Measurements from ENCODE around the gene BIVM.
A peak's percentile ranks its signal among the peaks of the same experiment; 100 is the strongest.

Gene BIVM

GRCh38 chr13:102838982-102839381 lies 40.1 kb downstream of the BIVM start:
- Histone ChIP-seq H3K56ac (ENCODE audit: low read length) (no peak overlapping the region), H3K27ac (ENCODE audit: low read depth, low read length) (no peak overlapping the region), H3K4me3 (ENCODE audit: low read length) (no peak overlapping the region), H2BK5ac (ENCODE audit: low read length) (no peak overlapping the region), H3K79me2 (ENCODE audit: control insufficient read depth, insufficient read depth, low read length) (no peaks in the 10 kb centered on the region), H2AK5ac (ENCODE audit: low read length) (no peak overlapping the region), H3K36me3 (ENCODE audit: control insufficient read depth, insufficient read depth, low read length) (no peaks in the 10 kb centered on the region), H2BK15ac (replicated peaks; ENCODE audit: low read depth) (no peak overlapping the region), H3K18ac (ENCODE audit: low read length) (no peak overlapping the region), H3K79me1 (ENCODE audit: low read length) (no peaks in the 10 kb centered on the region), H3K23ac (ENCODE audit: low read length) (no peak overlapping the region), H3K4ac (ENCODE audit: low read depth, low read length) (no peak overlapping the region), H3K4me2 (ENCODE audit: low read length) (no peak overlapping the region), H3K9ac (ENCODE audit: low read length) (no peak overlapping the region), H3K4me1 (ENCODE audit: control insufficient read depth, low read depth, low read length) (no peaks in the 10 kb centered on the region), H2BK120ac (ENCODE audit: low read depth, low read length) (no peak overlapping the region), H3K27me3 (ENCODE audit: insufficient read depth, low read length, poor library complexity) (no peaks in the 10 kb centered on the region), H4K5ac (ENCODE audit: low read length) (no peak overlapping the region), H4K8ac (ENCODE audit: low read depth, low read length) (no peak overlapping the region)
- no CpG with 5 or more reads among the region's 4 CpGs for WGBS (ENCODE audit: extremely low coverage, insufficient coverage, low lambda C conversion rate)
- DNase-seq: no peak

GRCh38 chr13:102839462-102839861 lies 40.5 kb downstream of the BIVM start:
- no peak overlapping the region for H2AK5ac ChIP-seq (ENCODE audit: low read length)
- no peak overlapping the region for H2BK5ac ChIP-seq (ENCODE audit: low read length)
- H3K36me3 ChIP-seq (ENCODE audit: control insufficient read depth, insufficient read depth, low read length): no peaks in the 10 kb centered on the region
- H4K5ac ChIP-seq (ENCODE audit: low read length): no peak overlapping the region
- no peak overlapping the region for H2BK15ac ChIP-seq (replicated peaks; ENCODE audit: low read depth)
- H3K4me3 ChIP-seq (ENCODE audit: low read length): no peak overlapping the region
- no CpG with 5 or more reads among the region's 5 CpGs for WGBS (ENCODE audit: extremely low coverage, insufficient coverage, low lambda C conversion rate)
- no peak overlapping the region for H4K8ac ChIP-seq (ENCODE audit: low read depth, low read length)
- H3K4ac ChIP-seq (ENCODE audit: low read depth, low read length): no peak overlapping the region
- H3K79me2 ChIP-seq (ENCODE audit: control insufficient read depth, insufficient read depth, low read length): no peaks in the 10 kb centered on the region
- no peak overlapping the region for H3K18ac ChIP-seq (ENCODE audit: low read length)
- H3K4me2 ChIP-seq (ENCODE audit: low read length): no peak overlapping the region
- no peak overlapping the region for H3K27ac ChIP-seq (ENCODE audit: low read depth, low read length)
- no peak overlapping the region for H3K23ac ChIP-seq (ENCODE audit: low read length)
- no peak for DNase-seq
- H3K27me3 ChIP-seq (ENCODE audit: insufficient read depth, low read length, poor library complexity): no peaks in the 10 kb centered on the region
- H2BK120ac ChIP-seq (ENCODE audit: low read depth, low read length): no peak overlapping the region
- H3K79me1 ChIP-seq (ENCODE audit: low read length): no peaks in the 10 kb centered on the region
- no peak overlapping the region for H3K56ac ChIP-seq (ENCODE audit: low read length)
- H3K4me1 ChIP-seq (ENCODE audit: control insufficient read depth, low read depth, low read length): no peaks in the 10 kb centered on the region
- H3K9ac ChIP-seq (ENCODE audit: low read length): no peak overlapping the region

GRCh38 chr13:102845289-102845629 lies 46.3 kb downstream of the BIVM start:
- H3K56ac ChIP-seq (ENCODE audit: low read length): peak overlapping the region; percentile 77
- H3K79me2 ChIP-seq (ENCODE audit: control insufficient read depth, insufficient read depth, low read length): no peaks in the 10 kb centered on the region
- no peaks in the 10 kb centered on the region for H3K79me1 ChIP-seq (ENCODE audit: low read length)
- peak overlapping the region; percentile 31 for H2BK120ac ChIP-seq (ENCODE audit: low read depth, low read length)
- H3K27ac ChIP-seq (ENCODE audit: low read depth, low read length): no peak overlapping the region
- peak overlapping the region; percentile 77 for H3K9ac ChIP-seq (ENCODE audit: low read length)
- H4K8ac ChIP-seq (ENCODE audit: low read depth, low read length): peak overlapping the region; percentile 43
- H2BK5ac ChIP-seq (ENCODE audit: low read length): no peak overlapping the region
- H3K23ac ChIP-seq (ENCODE audit: low read length): no peak overlapping the region
- no peaks in the 10 kb centered on the region for H3K4me1 ChIP-seq (ENCODE audit: control insufficient read depth, low read depth, low read length)
- H3K4ac ChIP-seq (ENCODE audit: low read depth, low read length): peak overlapping the region; percentile 5
- no peak overlapping the region for H2AK5ac ChIP-seq (ENCODE audit: low read length)
- no peak overlapping the region for H4K5ac ChIP-seq (ENCODE audit: low read length)
- no peak overlapping the region for H3K18ac ChIP-seq (ENCODE audit: low read length)
- H3K4me2 ChIP-seq (ENCODE audit: low read length): peak overlapping the region; percentile 81
- H2BK15ac ChIP-seq (replicated peaks; ENCODE audit: low read depth): no peak overlapping the region
- H3K27me3 ChIP-seq (ENCODE audit: insufficient read depth, low read length, poor library complexity): no peaks in the 10 kb centered on the region
- no CpG with 5 or more reads among the region's 13 CpGs for WGBS (ENCODE audit: extremely low coverage, insufficient coverage, low lambda C conversion rate)
- peak overlapping the region; percentile 96 for H3K4me3 ChIP-seq (ENCODE audit: low read length)
- H3K36me3 ChIP-seq (ENCODE audit: control insufficient read depth, insufficient read depth, low read length): no peaks in the 10 kb centered on the region
- DNase-seq: no peak

- H3K23ac ChIP-seq (ENCODE audit: low read length): no peak within 1 kb of the TSS
- peak within 1 kb of the TSS; percentile 77 for H3K9ac ChIP-seq (ENCODE audit: low read length)
- H2AK5ac ChIP-seq (ENCODE audit: low read length): no peak within 1 kb of the TSS
- H3K4ac ChIP-seq (ENCODE audit: low read depth, low read length): peak within 1 kb of the TSS; percentile 5
- peak within 1 kb of the TSS; percentile 44 for H4K5ac ChIP-seq (ENCODE audit: low read length)
- H3K79me2 ChIP-seq (ENCODE audit: control insufficient read depth, insufficient read depth, low read length): no peaks in the 10 kb centered on the region
- H3K4me2 ChIP-seq (ENCODE audit: low read length): peak within 1 kb of the TSS; percentile 81
- no peaks in the 10 kb centered on the region for H3K79me1 ChIP-seq (ENCODE audit: low read length)
- H3K4me3 ChIP-seq (ENCODE audit: low read length): peak within 1 kb of the TSS; percentile 96
- H3K56ac ChIP-seq (ENCODE audit: low read length): peak within 1 kb of the TSS; percentile 83
- WGBS (ENCODE audit: extremely low coverage, insufficient coverage, low lambda C conversion rate): no CpG with 5 or more reads among the region's 49 CpGs
- H3K27ac ChIP-seq (ENCODE audit: low read depth, low read length): peak within 1 kb of the TSS; percentile 47
- no peak within 1 kb of the TSS for H2BK15ac ChIP-seq (replicated peaks; ENCODE audit: low read depth)
- H4K8ac ChIP-seq (ENCODE audit: low read depth, low read length): peak within 1 kb of the TSS; percentile 43
- peak within 1 kb of the TSS; percentile 31 for H2BK120ac ChIP-seq (ENCODE audit: low read depth, low read length)
- H3K27me3 ChIP-seq (ENCODE audit: insufficient read depth, low read length, poor library complexity): no peaks in the 10 kb centered on the region
- no peaks in the 10 kb centered on the region for H3K36me3 ChIP-seq (ENCODE audit: control insufficient read depth, insufficient read depth, low read length)
- no peak within 1 kb of the TSS for H3K18ac ChIP-seq (ENCODE audit: low read length)
- no peaks in the 10 kb centered on the region for H3K4me1 ChIP-seq (ENCODE audit: control insufficient read depth, low read depth, low read length)
- peak; percentile 97 for DNase-seq
- H2BK5ac ChIP-seq (ENCODE audit: low read length): no peak within 1 kb of the TSS
These were observed 46.8 kb downstream of the BIVM start, which contains the start of gene ERCC5 for GRCh38 chr13:102845630-102846260. Gene ERCC5 (plus strand): TSS chr13:102846032. CDS start chr13:102846267, 235 bp downstream.

- Histone ChIP-seq H2BK5ac (ENCODE audit: low read length) (no peak overlapping the region), H3K79me1 (ENCODE audit: low read length) (no peaks in the 10 kb centered on the region), H2BK15ac (replicated peaks; ENCODE audit: low read depth) (no peak overlapping the region), H3K56ac (ENCODE audit: low read length) (peak overlapping the region; percentile 83), H3K4me3 (ENCODE audit: low read length) (peak overlapping the region; percentile 96), H3K4me2 (ENCODE audit: low read length) (peak overlapping the region; percentile 79), H3K4me1 (ENCODE audit: control insufficient read depth, low read depth, low read length) (no peaks in the 10 kb centered on the region), H3K23ac (ENCODE audit: low read length) (no peak overlapping the region), H2AK5ac (ENCODE audit: low read length) (no peak overlapping the region), H3K36me3 (ENCODE audit: control insufficient read depth, insufficient read depth, low read length) (no peaks in the 10 kb centered on the region), H3K4ac (ENCODE audit: low read depth, low read length) (no peak overlapping the region), H3K9ac (ENCODE audit: low read length) (peak overlapping the region; percentile 62), H4K8ac (ENCODE audit: low read depth, low read length) (peak overlapping the region; percentile 3), H4K5ac (ENCODE audit: low read length) (no peak overlapping the region), H2BK120ac (ENCODE audit: low read depth, low read length) (no peak overlapping the region), H3K18ac (ENCODE audit: low read length) (no peak overlapping the region), H3K27ac (ENCODE audit: low read depth, low read length) (peak overlapping the region; percentile 47), H3K79me2 (ENCODE audit: control insufficient read depth, insufficient read depth, low read length) (no peaks in the 10 kb centered on the region), H3K27me3 (ENCODE audit: insufficient read depth, low read length, poor library complexity) (no peaks in the 10 kb centered on the region)
- 80% methylated on average over 1 of the region's 31 CpGs for WGBS (ENCODE audit: extremely low coverage, insufficient coverage, low lambda C conversion rate)
- peak; percentile 29 for DNase-seq
These were observed 47.5 kb downstream of the BIVM start for GRCh38 chr13:102846261-102847015.
